Mesendoderm (in vitro differentiated cells): Measurements from ENCODE around the gene NES.

Source experiments
- DNase-seq: peaks from one replicate; pipeline ENCODE4 v3.0.0; 2013
- H2AK5ac ChIP-seq: 2 replicates; pipeline ENCODE4 v1.6.1; 2013; ENCODE audit warnings: low read length, inconsistent platforms
- H2BK120ac ChIP-seq: 2 replicates; pipeline ENCODE4 v1.6.1; 2013; ENCODE audit warnings: low read depth, mild to moderate bottlenecking, low read length, moderate library complexity, mixed read lengths
- H2BK15ac ChIP-seq: replicated peaks from 2 replicates; pipeline ENCODE4 v1.6.1; 2013; ENCODE audit warnings: low read depth, mild to moderate bottlenecking, moderate library complexity
- H2BK5ac ChIP-seq: 2 replicates; pipeline ENCODE4 v1.6.1; 2013; ENCODE audit warnings: low read length, inconsistent platforms
- H3K18ac ChIP-seq: 2 replicates; pipeline ENCODE4 v1.6.1; 2013; ENCODE audit warnings: mild to moderate bottlenecking, low read length, mixed read lengths
- H3K23ac ChIP-seq: one replicate; pipeline ENCODE4 v1.6.1; 2013; ENCODE audit warnings: low read length
- H3K27ac ChIP-seq: 2 replicates; pipeline ENCODE4 v1.5.1; 2013; ENCODE audit warnings: low read depth, mild to moderate bottlenecking, inconsistent platforms, low read length, moderate library complexity
- H3K27me3 ChIP-seq: 2 replicates; pipeline ENCODE4 v1.6.1; 2013; ENCODE audit warnings: low read length, control low read depth, mild to moderate bottlenecking, inconsistent platforms; ENCODE audit not compliant: insufficient read depth, poor library complexity
- H3K36me3 ChIP-seq: 2 replicates; pipeline ENCODE4 v1.6.1; 2013; ENCODE audit warnings: low read length, inconsistent platforms; ENCODE audit not compliant: control insufficient read depth, insufficient read depth
- H3K4ac ChIP-seq: one replicate; pipeline ENCODE4 v1.6.1; 2013; ENCODE audit warnings: low read depth, mild to moderate bottlenecking, low read length, moderate library complexity
- H3K4me1 ChIP-seq: 2 replicates; pipeline ENCODE4 v1.6.1; 2013; ENCODE audit warnings: low read depth, low read length, inconsistent platforms; ENCODE audit not compliant: control insufficient read depth
- H3K4me2 ChIP-seq: 2 replicates; pipeline ENCODE4 v1.6.1; 2013; ENCODE audit warnings: low read length
- H3K4me3 ChIP-seq: 2 replicates; pipeline ENCODE4 v1.5.1; 2013; ENCODE audit warnings: mild to moderate bottlenecking, low read length
- H3K56ac ChIP-seq: one replicate; pipeline ENCODE4 v1.6.1; 2013; ENCODE audit warnings: low read length
- H3K79me1 ChIP-seq: 2 replicates; pipeline ENCODE4 v1.6.1; 2013; ENCODE audit warnings: low read length, inconsistent platforms
- H3K79me2 ChIP-seq: 2 replicates; pipeline ENCODE4 v1.6.1; 2013; ENCODE audit warnings: mild to moderate bottlenecking, low read length; ENCODE audit not compliant: control insufficient read depth, insufficient read depth
- H3K9ac ChIP-seq: 2 replicates; pipeline ENCODE4 v1.6.1; 2013; ENCODE audit warnings: low read length, inconsistent platforms
- H4K5ac ChIP-seq: one replicate; pipeline ENCODE4 v1.6.1; 2013; ENCODE audit warnings: low read length
- H4K8ac ChIP-seq: one replicate; pipeline ENCODE4 v1.6.1; 2013; ENCODE audit warnings: low read depth, mild to moderate bottlenecking, control low read depth, low read length, moderate library complexity
- WGBS: extraction: QIAGEN DNeasy Blood & Tissue Kit; methylation state at CpG from one replicate; pipeline ENCODE4 v1.1.7; 2013; ENCODE audit warnings: low lambda C conversion rate, missing lambda C conversion rate; ENCODE audit not compliant: insufficient coverage; ENCODE audit errors: extremely low coverage; 5-methylcytosine and 5-hydroxymethylcytosine counted together

NES gene

DNA sequence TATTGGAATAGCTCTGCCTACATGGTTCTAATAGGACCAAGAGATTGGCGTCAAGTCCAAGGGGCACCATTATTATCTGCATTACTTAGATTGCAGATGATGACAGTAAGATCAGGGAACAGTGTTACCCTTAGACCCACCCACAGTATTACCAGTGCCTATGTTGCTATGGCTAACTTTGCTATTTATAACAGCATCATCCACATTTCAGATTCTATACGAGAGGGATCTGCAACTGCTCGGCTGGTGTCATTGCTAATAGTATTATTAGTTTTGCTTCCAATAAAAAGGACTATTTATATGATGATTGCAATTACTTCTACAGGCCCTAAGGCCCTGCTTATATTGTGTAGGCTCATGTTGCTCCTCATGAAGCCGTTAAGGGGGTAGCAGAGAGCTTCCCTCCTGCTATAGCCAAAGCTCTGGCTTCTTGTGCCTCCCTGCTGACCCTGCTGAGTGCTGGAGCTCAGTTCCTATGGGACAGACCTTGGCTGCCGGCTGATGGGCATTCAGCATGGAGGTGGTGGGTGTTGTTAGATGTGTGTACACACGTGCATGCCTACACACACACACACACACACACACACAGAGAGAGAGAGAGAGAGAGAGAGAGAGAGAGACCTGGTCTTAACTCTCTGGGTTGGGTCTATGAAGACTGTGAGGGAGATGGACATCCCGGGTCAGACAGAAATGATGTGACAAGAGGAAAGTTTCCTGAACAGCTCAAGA lies 34.0 kb downstream of the NES start:
- Histone ChIP-seq H3K4me3 (no peak overlapping the region), H3K23ac (no peak overlapping the region), H3K79me2 (no peaks in the 10 kb centered on the region), H3K18ac (no peak overlapping the region), H2BK5ac (no peak overlapping the region), H3K4ac (no peak overlapping the region), H3K4me2 (no peak overlapping the region), H3K27ac (no peak overlapping the region), H3K4me1 (peaks cover 3% of the 10 kb centered on the region), H2BK15ac (no peak overlapping the region), H4K5ac (no peak overlapping the region), H3K27me3 (peaks cover 46% of the 10 kb centered on the region), H2AK5ac (no peak overlapping the region), H4K8ac (no peak overlapping the region), H3K36me3 (no peaks in the 10 kb centered on the region), H3K9ac (no peak overlapping the region), H2BK120ac (no peak overlapping the region), H3K79me1 (no peaks in the 10 kb centered on the region), H3K56ac (no peak overlapping the region)
- no CpG with 5 or more reads among the region's 7 CpGs for WGBS
- DNase-seq: peak; percentile 37

- no peak overlapping the region for H2BK15ac ChIP-seq
- H3K23ac ChIP-seq: no peak overlapping the region
- H3K18ac ChIP-seq: no peak overlapping the region
- peaks cover 41% of the 10 kb centered on the region for H3K27me3 ChIP-seq
- no peaks in the 10 kb centered on the region for H3K36me3 ChIP-seq
- no peak overlapping the region for H3K4ac ChIP-seq
- no peak overlapping the region for H3K27ac ChIP-seq
- peak; percentile 52 for DNase-seq
- H3K79me1 ChIP-seq: no peaks in the 10 kb centered on the region
- H3K56ac ChIP-seq: peak overlapping the region; percentile 39
- H3K4me2 ChIP-seq: peak overlapping the region; percentile 42
- peaks cover 3% of the 10 kb centered on the region for H3K4me1 ChIP-seq
- no peaks in the 10 kb centered on the region for H3K79me2 ChIP-seq
- no peak overlapping the region for H3K4me3 ChIP-seq
- H4K5ac ChIP-seq: no peak overlapping the region
- H3K9ac ChIP-seq: peak overlapping the region; percentile 34
- no CpG with 5 or more reads among the region's 40 CpGs for WGBS
- no peak overlapping the region for H2AK5ac ChIP-seq
- no peak overlapping the region for H2BK5ac ChIP-seq
- no peak overlapping the region for H4K8ac ChIP-seq
- no peak overlapping the region for H2BK120ac ChIP-seq
Observed at GRCh38 chr1:156642265-156643048, 34.8 kb downstream of the NES start.

DNA sequence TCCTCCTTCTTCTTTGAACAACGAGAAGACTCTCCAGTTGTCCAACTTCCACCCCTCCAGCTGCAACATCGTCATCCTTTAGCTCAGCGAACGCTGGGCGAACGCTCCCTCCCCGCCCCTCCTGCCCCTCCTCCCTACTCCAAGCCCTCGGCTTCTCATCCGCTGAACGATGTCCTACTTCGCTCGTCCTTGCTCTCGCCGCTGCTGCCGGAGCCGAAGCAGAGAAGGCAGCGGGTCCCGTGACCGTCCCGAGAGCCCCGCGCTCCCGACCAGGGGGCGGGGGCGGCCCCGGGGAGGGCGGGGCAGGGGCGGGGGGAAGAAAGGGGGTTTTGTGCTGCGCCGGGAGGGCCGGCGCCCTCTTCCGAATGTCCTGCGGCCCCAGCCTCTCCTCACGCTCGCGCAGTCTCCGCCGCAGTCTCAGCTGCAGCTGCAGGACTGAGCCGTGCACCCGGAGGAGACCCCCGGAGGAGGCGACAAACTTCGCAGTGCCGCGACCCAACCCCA lies 35.4 kb downstream of the NES start, which contains the start of gene BCAN:
Gene BCAN, plus strand, starts transcription at position 357 of the 504 bp plus-strand sequence. CDS start 3,938 bp downstream, outside the sequence.
- no peak within 1 kb of the TSS for H4K8ac ChIP-seq
- no peak within 1 kb of the TSS for H4K5ac ChIP-seq
- DNase-seq: peak; percentile 67
- peaks cover 37% of the 10 kb centered on the region for H3K27me3 ChIP-seq
- peaks cover 3% of the 10 kb centered on the region for H3K4me1 ChIP-seq
- no peaks in the 10 kb centered on the region for H3K79me1 ChIP-seq
- no peaks in the 10 kb centered on the region for H3K79me2 ChIP-seq
- H3K18ac ChIP-seq: no peak within 1 kb of the TSS
- H2BK120ac ChIP-seq: no peak within 1 kb of the TSS
- H3K4me2 ChIP-seq: peak within 1 kb of the TSS; percentile 59
- no peak within 1 kb of the TSS for H2BK15ac ChIP-seq
- no peak within 1 kb of the TSS for H2AK5ac ChIP-seq
- peak within 1 kb of the TSS; percentile 39 for H3K9ac ChIP-seq
- H3K23ac ChIP-seq: no peak within 1 kb of the TSS
- no peak within 1 kb of the TSS for H2BK5ac ChIP-seq
- peak within 1 kb of the TSS; percentile 66 for H3K56ac ChIP-seq
- H3K27ac ChIP-seq: no peak within 1 kb of the TSS
- no peak within 1 kb of the TSS for H3K4ac ChIP-seq
- no peaks in the 10 kb centered on the region for H3K36me3 ChIP-seq
- no peak within 1 kb of the TSS for H3K4me3 ChIP-seq
- no CpG with 5 or more reads among the region's 46 CpGs for WGBS

- DNase-seq: no peak
- no peak overlapping the region for H3K56ac ChIP-seq
- peak overlapping the region; percentile 59 for H3K4me2 ChIP-seq
- H3K9ac ChIP-seq: no peak overlapping the region
- H3K79me1 ChIP-seq: no peaks in the 10 kb centered on the region
- no peak overlapping the region for H3K27ac ChIP-seq
- H3K23ac ChIP-seq: no peak overlapping the region
- H3K4ac ChIP-seq: no peak overlapping the region
- H4K5ac ChIP-seq: no peak overlapping the region
- H2BK5ac ChIP-seq: no peak overlapping the region
- no peak overlapping the region for H3K4me3 ChIP-seq
- no peak overlapping the region for H2AK5ac ChIP-seq
- no CpG with 5 or more reads among the region's 6 CpGs for WGBS
- H3K36me3 ChIP-seq: no peaks in the 10 kb centered on the region
- H2BK120ac ChIP-seq: no peak overlapping the region
- peaks cover 31% of the 10 kb centered on the region for H3K27me3 ChIP-seq
- no peak overlapping the region for H3K18ac ChIP-seq
- no peak overlapping the region for H2BK15ac ChIP-seq
- H3K79me2 ChIP-seq: no peaks in the 10 kb centered on the region
- no peak overlapping the region for H4K8ac ChIP-seq
- H3K4me1 ChIP-seq: peaks cover 3% of the 10 kb centered on the region
Observed at GRCh38 chr1:156640842-156641706, 36.1 kb downstream of the NES start.

- H3K4me3 ChIP-seq: no peak overlapping the region
- H4K8ac ChIP-seq: no peak overlapping the region
- H2AK5ac ChIP-seq: no peak overlapping the region
- no peaks in the 10 kb centered on the region for H3K79me1 ChIP-seq
- no peaks in the 10 kb centered on the region for H3K79me2 ChIP-seq
- no peak for DNase-seq
- H3K23ac ChIP-seq: no peak overlapping the region
- H3K18ac ChIP-seq: no peak overlapping the region
- no CpG with 5 or more reads among the region's 6 CpGs for WGBS
- no peak overlapping the region for H3K4me2 ChIP-seq
- no peak overlapping the region for H4K5ac ChIP-seq
- no peak overlapping the region for H3K4ac ChIP-seq
- H3K4me1 ChIP-seq: peaks cover 3% of the 10 kb centered on the region
- no peak overlapping the region for H3K27ac ChIP-seq
- H3K36me3 ChIP-seq: no peaks in the 10 kb centered on the region
- no peak overlapping the region for H2BK15ac ChIP-seq
- peaks cover 24% of the 10 kb centered on the region for H3K27me3 ChIP-seq
- H2BK120ac ChIP-seq: no peak overlapping the region
- H2BK5ac ChIP-seq: no peak overlapping the region
- H3K9ac ChIP-seq: no peak overlapping the region
- no peak overlapping the region for H3K56ac ChIP-seq
Observed at GRCh38 chr1:156639601-156640101, 37.6 kb downstream of the NES start.
